Esophagus muscularis mucosa (tissue), 4 donors: ENCODE results near the gene TRIM7.

Source experiments
- CTCF ChIP-seq, 3 experiments: fragments of 200-600 bp in 2 of 3; fragments of 450-650 bp in 1 of 3; sonication (generic) in 2 of 3; IDR thresholded peaks; one replicate each; pipeline ENCODE4 v1.5.1; 2017 to 2019; ENCODE audit warnings: antibody characterized with exemption in 3 of 3, mild to moderate bottlenecking in 2 of 3, moderate library complexity in 1 of 3
- EP300 ChIP-seq: sonication (generic); formaldehyde crosslinking; IDR thresholded peaks from one replicate; pipeline ENCODE4 v1.6.1; 2017; ENCODE audit warnings: antibody characterized with exemption
- POLR2A ChIP-seq: fragments of 450-650 bp; IDR thresholded peaks from one replicate; pipeline ENCODE4 v1.6.1; 2017; ENCODE audit warnings: antibody characterized with exemption, moderate library complexity, mild to moderate bottlenecking, low read depth

- TF ChIP-seq CTCF (IDR thresholded peaks at IDR 0.05) = no peak
- no peak for TF ChIP-seq EP300
- TF ChIP-seq POLR2A = no peak
Observed at GRCh38 chr5:181198905-181199519, 6.0 kb downstream of the TRIM7 start.
